Measurements from ENCODE around the gene MLST8. TPM values are rescaled to one million over a fixed set of nuclear protein-coding genes. Genes with fewer than 3 reads are reported as not detected.
A peak's percentile ranks its signal among the peaks of the same experiment; 100 is the strongest.

The MLST8 gene
- polyA plus RNA-seq, 2 donors = 27.8 to 38.3 TPM

GRCh38 chr16:2172688-2173335, 32.4 kb upstream of the MLST8 start:
- Histone ChIP-seq H3K4me1 (ENCODE audit: control insufficient read depth in 2 of 2, insufficient read depth in 2 of 2, low read length in 1 of 2) (peaks cover 0 to 13% of the 10 kb centered on the region in 2 donors), H3K27ac (ENCODE audit: low read depth in 2 of 2, low read length in 1 of 2) (no peak overlapping the region), H3K27me3 (ENCODE audit: control insufficient read depth in 1 of 2, insufficient read depth in 2 of 2, low read length in 2 of 2) (no peaks in the 10 kb centered on the region), H3K36me3 (ENCODE audit: control insufficient read depth in 2 of 2, insufficient read depth in 2 of 2, low read length in 1 of 2) (peaks cover 21 to 80% of the 10 kb centered on the region in 2 donors), H3K9me3 (ENCODE audit: control insufficient read depth in 2 of 2, insufficient read depth in 1 of 2, low read depth in 1 of 2, low read length in 1 of 2) (no peaks in the 10 kb centered on the region), H3K4me3 (ENCODE audit: low read depth in 1 of 2, low read length in 2 of 2) (no peak overlapping the region)
- 90 to 91% methylated on average over 29 of the region's 29 CpGs for WGBS, 2 donors

- no peak overlapping the region for H3K27ac ChIP-seq (ENCODE audit: low read depth in 2 of 2, low read length in 1 of 2)
- peaks cover 21 to 74% of the 10 kb centered on the region in 2 donors for H3K36me3 ChIP-seq (ENCODE audit: control insufficient read depth in 2 of 2, insufficient read depth in 2 of 2, low read length in 1 of 2)
- H3K27me3 ChIP-seq (ENCODE audit: control insufficient read depth in 1 of 2, insufficient read depth in 2 of 2, low read length in 2 of 2) = peaks cover 0 to 2% of the 10 kb centered on the region in 2 donors
- peaks cover 0 to 13% of the 10 kb centered on the region in 2 donors for H3K4me1 ChIP-seq (ENCODE audit: control insufficient read depth in 2 of 2, insufficient read depth in 2 of 2, low read length in 1 of 2)
- no peak overlapping the region for H3K4me3 ChIP-seq (ENCODE audit: low read depth in 1 of 2, low read length in 2 of 2)
- peaks cover 0 to 1% of the 10 kb centered on the region in 2 donors for H3K9me3 ChIP-seq (ENCODE audit: control insufficient read depth in 2 of 2, insufficient read depth in 1 of 2, low read depth in 1 of 2, low read length in 1 of 2)
- WGBS, 2 donors = 90 to 91% methylated on average over 14 of the region's 14 CpGs
Measured at GRCh38 chr16:2173366-2173765, 31.9 kb upstream of the MLST8 start.

- Histone ChIP-seq H3K9me3 (ENCODE audit: control insufficient read depth in 2 of 2, insufficient read depth in 1 of 2, low read depth in 1 of 2, low read length in 1 of 2) (peaks cover 0 to 3% of the 10 kb centered on the region in 2 donors), H3K27ac (ENCODE audit: low read depth in 2 of 2, low read length in 1 of 2) (no peak overlapping the region), H3K27me3 (ENCODE audit: control insufficient read depth in 1 of 2, insufficient read depth in 2 of 2, low read length in 2 of 2) (peaks cover 0 to 2% of the 10 kb centered on the region in 2 donors), H3K4me1 (ENCODE audit: control insufficient read depth in 2 of 2, insufficient read depth in 2 of 2, low read length in 1 of 2) (peaks cover 2 to 13% of the 10 kb centered on the region in 2 donors), H3K4me3 (ENCODE audit: low read depth in 1 of 2, low read length in 2 of 2) (no peak overlapping the region), H3K36me3 (ENCODE audit: control insufficient read depth in 2 of 2, insufficient read depth in 2 of 2, low read length in 1 of 2) (peaks cover 21 to 70% of the 10 kb centered on the region in 2 donors)
- 87 to 96% methylated on average over 4 of the region's 4 CpGs for WGBS, 2 donors
Measured at GRCh38 chr16:2173916-2174315, 31.3 kb upstream of the MLST8 start.

GRCh38 chr16:2174396-2175131, 30.7 kb upstream of the MLST8 start:
- H3K27me3 ChIP-seq (ENCODE audit: control insufficient read depth in 1 of 2, insufficient read depth in 2 of 2, low read length in 2 of 2) = peaks cover 0 to 2% of the 10 kb centered on the region in 2 donors
- peaks cover 21 to 66% of the 10 kb centered on the region in 2 donors for H3K36me3 ChIP-seq (ENCODE audit: control insufficient read depth in 2 of 2, insufficient read depth in 2 of 2, low read length in 1 of 2)
- peaks cover 2 to 18% of the 10 kb centered on the region in 2 donors for H3K4me1 ChIP-seq (ENCODE audit: control insufficient read depth in 2 of 2, insufficient read depth in 2 of 2, low read length in 1 of 2)
- WGBS, 2 donors = 82 to 90% methylated on average over 21 of the region's 21 CpGs
- H3K27ac ChIP-seq (ENCODE audit: low read depth in 2 of 2, low read length in 1 of 2) = no peak overlapping the region
- H3K9me3 ChIP-seq (ENCODE audit: control insufficient read depth in 2 of 2, insufficient read depth in 1 of 2, low read depth in 1 of 2, low read length in 1 of 2) = peaks cover 0 to 3% of the 10 kb centered on the region in 2 donors
- no peak overlapping the region for H3K4me3 ChIP-seq (ENCODE audit: low read depth in 1 of 2, low read length in 2 of 2)

- Histone ChIP-seq H3K27me3 (ENCODE audit: control insufficient read depth in 1 of 2, insufficient read depth in 2 of 2, low read length in 2 of 2) (peaks cover 0 to 2% of the 10 kb centered on the region in 2 donors), H3K4me1 (ENCODE audit: control insufficient read depth in 2 of 2, insufficient read depth in 2 of 2, low read length in 1 of 2) (peaks cover 2 to 18% of the 10 kb centered on the region in 2 donors), H3K27ac (ENCODE audit: low read depth in 2 of 2, low read length in 1 of 2) (no peak overlapping the region), H3K4me3 (ENCODE audit: low read depth in 1 of 2, low read length in 2 of 2) (no peak overlapping the region), H3K36me3 (ENCODE audit: control insufficient read depth in 2 of 2, insufficient read depth in 2 of 2, low read length in 1 of 2) (peaks cover 21 to 59% of the 10 kb centered on the region in 2 donors), H3K9me3 (ENCODE audit: control insufficient read depth in 2 of 2, insufficient read depth in 1 of 2, low read depth in 1 of 2, low read length in 1 of 2) (peaks cover 0 to 3% of the 10 kb centered on the region in 2 donors)
- WGBS, 2 donors = 87 to 95% methylated on average over 10 of the region's 10 CpGs
Measured at GRCh38 chr16:2175454-2175853, 29.8 kb upstream of the MLST8 start.

GRCh38 chr16:2176047-2176446, 29.2 kb upstream of the MLST8 start:
- Histone ChIP-seq H3K4me1 (ENCODE audit: control insufficient read depth in 2 of 2, insufficient read depth in 2 of 2, low read length in 1 of 2) (peaks cover 2 to 18% of the 10 kb centered on the region in 2 donors), H3K36me3 (ENCODE audit: control insufficient read depth in 2 of 2, insufficient read depth in 2 of 2, low read length in 1 of 2) (peaks cover 21 to 54% of the 10 kb centered on the region in 2 donors), H3K27me3 (ENCODE audit: control insufficient read depth in 1 of 2, insufficient read depth in 2 of 2, low read length in 2 of 2) (peaks cover 0 to 2% of the 10 kb centered on the region in 2 donors), H3K9me3 (ENCODE audit: control insufficient read depth in 2 of 2, insufficient read depth in 1 of 2, low read depth in 1 of 2, low read length in 1 of 2) (peaks cover 0 to 3% of the 10 kb centered on the region in 2 donors), H3K4me3 (ENCODE audit: low read depth in 1 of 2, low read length in 2 of 2) (no peak overlapping the region), H3K27ac (ENCODE audit: low read depth in 2 of 2, low read length in 1 of 2) (no peak overlapping the region)
- 90 to 91% methylated on average over 23 of the region's 23 CpGs for WGBS, 2 donors

- Histone ChIP-seq H3K9me3 (ENCODE audit: control insufficient read depth in 2 of 2, insufficient read depth in 1 of 2, low read depth in 1 of 2, low read length in 1 of 2) (peaks cover 0 to 5% of the 10 kb centered on the region in 2 donors), H3K4me1 (ENCODE audit: control insufficient read depth in 2 of 2, insufficient read depth in 2 of 2, low read length in 1 of 2) (peaks cover 2 to 18% of the 10 kb centered on the region in 2 donors), H3K27ac (ENCODE audit: low read depth in 2 of 2, low read length in 1 of 2) (no peak overlapping the region), H3K36me3 (ENCODE audit: control insufficient read depth in 2 of 2, insufficient read depth in 2 of 2, low read length in 1 of 2) (peaks cover 21 to 44% of the 10 kb centered on the region in 2 donors), H3K4me3 (ENCODE audit: low read depth in 1 of 2, low read length in 2 of 2) (no peak overlapping the region), H3K27me3 (ENCODE audit: control insufficient read depth in 1 of 2, insufficient read depth in 2 of 2, low read length in 2 of 2) (peaks cover 0 to 2% of the 10 kb centered on the region in 2 donors)
- WGBS, 2 donors = 86 to 93% methylated on average over 18 of the region's 18 CpGs
Measured at GRCh38 chr16:2177101-2177500, 28.2 kb upstream of the MLST8 start.

- peaks cover 0 to 6% of the 10 kb centered on the region in 2 donors for H3K9me3 ChIP-seq (ENCODE audit: control insufficient read depth in 2 of 2, insufficient read depth in 1 of 2, low read depth in 1 of 2, low read length in 1 of 2)
- WGBS, 2 donors = 91 to 92% methylated on average over 20 of the region's 20 CpGs
- H3K4me1 ChIP-seq (ENCODE audit: control insufficient read depth in 2 of 2, insufficient read depth in 2 of 2, low read length in 1 of 2) = peaks cover 2 to 18% of the 10 kb centered on the region in 2 donors
- no peak overlapping the region for H3K4me3 ChIP-seq (ENCODE audit: low read depth in 1 of 2, low read length in 2 of 2)
- H3K36me3 ChIP-seq (ENCODE audit: control insufficient read depth in 2 of 2, insufficient read depth in 2 of 2, low read length in 1 of 2) = peaks cover 21 to 44% of the 10 kb centered on the region in 2 donors
- no peak overlapping the region for H3K27ac ChIP-seq (ENCODE audit: low read depth in 2 of 2, low read length in 1 of 2)
- peaks cover 0 to 2% of the 10 kb centered on the region in 2 donors for H3K27me3 ChIP-seq (ENCODE audit: control insufficient read depth in 1 of 2, insufficient read depth in 2 of 2, low read length in 2 of 2)
Measured at GRCh38 chr16:2177561-2177960, 27.7 kb upstream of the MLST8 start.

- 39 to 45% methylated on average over 65 to 106 of the region's 106 CpGs for WGBS, 2 donors
Measured at GRCh38 chr16:2178321-2179106, 26.7 kb upstream of the MLST8 start.

More at GRCh38 chr16:2178321-2179106, 26.7 kb upstream of the MLST8 start:
- peaks cover 0 to 6% of the 10 kb centered on the region in 2 donors for H3K9me3 ChIP-seq (ENCODE audit: control insufficient read depth in 2 of 2, insufficient read depth in 1 of 2, low read depth in 1 of 2, low read length in 1 of 2)
- no peak overlapping the region for H3K4me3 ChIP-seq (ENCODE audit: low read depth in 1 of 2, low read length in 2 of 2)
- H3K27ac ChIP-seq (ENCODE audit: low read depth in 2 of 2, low read length in 1 of 2) = peak overlapping the region in 1 of 2 donors; percentile 30
- peaks cover 2 to 18% of the 10 kb centered on the region in 2 donors for H3K4me1 ChIP-seq (ENCODE audit: control insufficient read depth in 2 of 2, insufficient read depth in 2 of 2, low read length in 1 of 2)
- H3K36me3 ChIP-seq (ENCODE audit: control insufficient read depth in 2 of 2, insufficient read depth in 2 of 2, low read length in 1 of 2) = peaks cover 15 to 38% of the 10 kb centered on the region in 2 donors
- peaks cover 0 to 2% of the 10 kb centered on the region in 2 donors for H3K27me3 ChIP-seq (ENCODE audit: control insufficient read depth in 1 of 2, insufficient read depth in 2 of 2, low read length in 2 of 2)
